HG03432 (cell line): ENCODE measurements around the gene KCND1.

ENCODE experiments used
- ATAC-seq: cut with Tn5 transposase; IDR thresholded peaks from one replicate; pipeline ENCODE4 v1.9.1; 2021; ENCODE audit warnings: mild to moderate bottlenecking, moderate library complexity; ENCODE audit not compliant: unreplicated experiment

The KCND1 gene

DNA sequence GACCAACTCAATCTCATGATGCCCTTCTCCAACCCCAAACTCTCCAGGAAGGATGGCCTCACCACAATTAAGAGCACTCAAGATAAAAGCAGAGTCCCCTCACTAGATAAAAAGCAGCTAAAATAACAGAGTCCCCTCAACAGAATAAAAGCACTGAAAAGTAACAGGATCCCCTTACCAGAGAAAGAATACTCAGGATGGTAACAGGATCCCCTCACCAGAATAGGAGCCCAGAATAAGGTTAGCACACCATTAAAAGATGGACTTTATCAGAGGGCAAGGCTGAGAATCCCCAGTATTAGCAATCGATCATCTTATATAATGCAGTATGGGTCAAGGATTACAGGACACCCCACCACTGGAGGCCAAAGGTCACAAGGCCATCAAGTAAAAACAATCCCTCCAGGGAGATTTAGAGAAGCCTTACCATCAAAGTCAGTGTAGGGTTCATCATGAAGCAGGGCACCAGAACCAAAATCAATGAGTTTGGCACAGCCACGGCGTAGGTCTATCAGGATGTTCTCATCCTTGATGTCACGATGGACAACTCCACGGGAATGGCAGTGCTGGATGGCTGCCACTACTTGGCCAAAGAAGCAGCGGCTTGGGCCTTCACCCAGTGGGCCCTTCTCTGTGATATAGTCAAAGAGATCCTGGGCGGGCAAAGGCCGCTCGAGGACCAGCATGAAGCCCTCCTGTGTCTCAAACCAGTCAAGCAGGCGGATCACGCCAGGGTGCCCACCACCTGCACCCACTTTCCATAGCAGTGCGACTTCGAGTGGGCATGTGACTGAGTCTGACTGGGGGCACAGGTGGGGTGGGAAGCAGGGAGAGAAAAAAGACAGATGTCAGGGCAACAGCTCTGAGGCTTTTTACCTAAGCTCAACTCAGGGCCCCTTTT lies 56.8 kb downstream of the KCND1 start:
- no peak for ATAC-seq

DNA sequence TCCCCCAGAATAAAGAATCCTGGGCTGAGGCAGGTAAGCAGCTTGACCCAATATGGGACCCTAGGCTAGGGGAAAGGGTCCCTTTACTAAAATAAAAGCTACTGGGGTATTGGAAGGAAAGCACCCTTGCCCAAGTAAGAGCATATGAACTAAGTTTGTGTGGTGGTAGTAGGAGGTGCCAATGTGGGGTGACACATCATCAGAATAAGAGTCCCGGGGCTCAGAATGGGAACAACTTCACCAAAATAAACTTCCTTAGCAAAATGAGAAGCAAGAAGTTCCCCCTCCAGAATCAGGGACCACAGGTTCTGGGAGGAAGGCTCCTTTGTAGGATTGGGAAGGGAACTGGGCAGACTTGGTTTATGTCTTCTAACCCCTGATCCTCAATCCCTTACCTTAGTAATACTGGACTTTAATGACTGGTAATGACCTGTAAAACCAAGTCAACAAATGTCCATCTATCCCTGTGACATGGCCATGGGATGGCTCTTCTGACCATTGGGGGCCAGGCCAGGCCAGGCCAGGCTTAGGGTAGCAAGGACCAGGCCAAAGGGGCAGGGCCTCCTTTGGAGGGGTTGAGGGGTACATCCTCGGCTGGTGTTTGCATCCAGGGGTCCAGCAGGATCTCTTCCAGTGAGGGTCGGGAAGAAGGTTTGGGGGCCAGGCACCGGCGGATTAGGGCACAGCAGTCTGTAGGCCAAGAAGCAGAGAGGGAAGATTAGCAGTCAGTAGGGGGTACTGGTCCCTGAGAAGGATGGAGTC lies 57.9 kb downstream of the KCND1 start:
- no peak for ATAC-seq

DNA sequence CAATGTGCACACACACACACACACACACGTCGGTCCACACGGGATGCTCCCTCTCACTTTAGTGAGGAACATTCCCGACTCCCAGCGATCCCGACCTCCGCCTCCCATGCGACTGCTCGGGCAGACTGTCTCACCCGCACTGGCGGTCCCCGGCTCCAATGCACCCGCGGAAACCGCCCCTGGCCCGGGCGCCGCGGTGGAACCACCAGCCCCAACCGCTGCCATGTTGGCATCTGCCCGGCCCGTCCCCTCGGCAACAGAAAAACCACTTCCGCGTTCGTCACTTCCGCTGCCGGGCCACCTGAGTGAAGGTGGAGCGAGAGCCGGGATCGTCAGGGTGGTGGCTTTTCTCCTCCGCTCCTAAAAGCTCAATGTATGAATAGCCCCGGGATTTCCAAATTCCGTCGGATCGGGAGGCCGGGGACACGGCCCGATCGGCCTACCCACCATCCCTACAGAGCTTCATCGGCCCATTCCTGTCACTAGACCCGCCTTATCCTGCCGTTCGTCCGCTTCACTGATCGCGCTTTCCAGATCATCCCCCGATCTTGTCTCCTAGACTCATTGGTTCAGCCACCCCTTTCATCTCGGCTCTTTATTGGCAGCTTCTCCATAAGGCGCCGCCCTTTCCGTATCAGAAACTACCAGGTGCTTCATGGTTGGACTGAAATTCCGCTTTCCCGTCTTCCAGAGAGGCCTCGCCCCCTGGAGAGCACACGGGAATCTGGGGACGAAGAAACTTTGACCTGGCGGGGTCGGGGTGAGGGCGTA lies 60.0 kb downstream of the KCND1 start, which contains the start of gene SLC35A2:
Gene SLC35A2, minus strand, starts transcription at position 235 of the 771 bp plus-strand sequence. Its CDS starts 10 bp downstream, at position 225.
- peak; percentile 86 for ATAC-seq
